GM19035 (cell line): ENCODE data around the gene TRAPPC14.
A peak's percentile ranks its signal among the peaks of the same experiment; 100 is the strongest.

Experiments used
- ATAC-seq: cut with Tn5 transposase; IDR thresholded peaks from one replicate; pipeline ENCODE4 v1.9.1; 2021; ENCODE audit not compliant: unreplicated experiment

Gene TRAPPC14

DNA sequence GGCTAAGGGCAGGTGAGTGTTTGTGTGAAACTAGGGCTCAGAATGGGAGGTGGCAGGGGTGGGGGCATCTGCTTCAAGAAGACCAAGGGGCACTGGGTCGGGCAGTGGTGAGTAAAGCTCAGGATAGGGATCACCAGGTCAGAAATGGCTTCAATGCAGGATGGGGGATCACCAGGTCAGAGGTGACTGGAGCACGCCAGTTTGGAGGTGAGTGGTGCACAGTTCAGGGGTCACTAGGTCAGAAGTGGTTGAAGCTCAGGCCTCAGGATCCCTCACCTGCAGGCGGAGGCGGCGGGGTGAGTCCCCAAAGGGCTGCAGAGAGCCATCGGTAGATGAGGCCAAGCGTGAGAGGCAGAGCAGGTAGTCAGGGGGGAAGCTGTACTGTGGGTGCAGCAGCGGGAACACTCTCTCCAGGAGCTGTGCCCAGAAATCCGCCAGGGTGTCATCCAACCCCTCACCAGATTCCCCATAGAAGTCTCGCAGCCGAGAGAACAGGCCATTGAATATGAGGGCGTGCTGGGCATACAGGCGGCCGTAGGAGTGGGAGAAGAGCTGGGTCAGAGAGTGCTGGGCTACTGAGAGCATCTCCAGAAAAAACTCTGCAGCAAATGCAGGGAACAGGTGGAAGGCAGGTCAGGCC, 16.9 kb upstream of the TRAPPC14 start:
- no peak for ATAC-seq

DNA sequence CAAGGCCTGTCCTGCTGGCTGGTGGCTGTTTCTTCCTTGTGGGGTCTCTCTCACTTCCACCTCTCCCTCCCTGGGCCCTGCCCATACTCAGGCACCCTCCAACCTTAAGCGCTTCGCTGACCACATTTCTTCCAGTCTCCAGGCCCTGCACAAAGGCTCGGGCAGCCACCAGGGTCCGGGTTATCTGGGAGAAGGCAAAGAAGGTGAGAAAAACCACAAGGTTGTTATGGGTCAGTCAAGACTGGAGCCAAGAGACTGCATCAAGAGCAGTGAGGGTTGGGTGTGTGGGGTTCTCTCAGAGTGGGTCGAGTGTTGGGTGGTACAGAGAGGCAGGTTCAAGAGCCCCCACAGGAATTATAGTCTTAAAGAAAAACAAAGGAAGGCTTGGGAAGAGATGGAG, 16.1 kb upstream of the TRAPPC14 start:
- no peak for ATAC-seq

DNA sequence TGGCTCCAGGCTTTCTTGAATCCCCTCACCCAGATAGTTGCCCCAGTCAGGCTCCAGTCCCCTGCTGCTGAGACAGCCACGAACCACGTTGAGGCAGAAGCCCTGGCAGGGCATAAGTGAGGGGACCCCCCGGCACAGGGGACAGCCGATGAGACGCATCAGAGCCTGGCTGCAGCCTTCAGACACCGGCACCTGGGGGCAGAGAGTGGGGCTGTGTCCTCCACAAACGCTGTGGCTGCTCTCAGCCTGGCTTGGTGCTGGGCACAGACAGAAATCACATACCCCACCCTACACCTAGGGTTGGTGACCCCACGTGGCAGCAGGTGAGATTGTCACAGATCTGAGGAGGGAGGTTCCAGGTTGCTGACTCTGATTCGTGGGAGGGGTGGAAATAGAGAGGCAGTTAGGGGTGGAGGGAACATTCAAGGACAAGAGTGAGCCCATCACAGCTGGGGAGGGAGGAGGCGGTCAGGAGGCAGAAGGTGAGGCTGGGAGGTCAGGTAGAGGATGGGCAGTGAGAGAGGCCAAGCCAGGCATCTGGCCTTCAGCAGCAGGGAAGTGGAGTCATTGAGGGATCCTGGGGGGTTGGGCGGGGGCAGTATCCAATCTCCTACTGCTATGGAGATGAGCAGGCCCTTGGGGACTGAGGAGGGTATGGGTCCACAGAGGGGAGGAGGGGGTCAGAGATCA, 15.4 kb upstream of the TRAPPC14 start:
- ATAC-seq, result no peak

DNA sequence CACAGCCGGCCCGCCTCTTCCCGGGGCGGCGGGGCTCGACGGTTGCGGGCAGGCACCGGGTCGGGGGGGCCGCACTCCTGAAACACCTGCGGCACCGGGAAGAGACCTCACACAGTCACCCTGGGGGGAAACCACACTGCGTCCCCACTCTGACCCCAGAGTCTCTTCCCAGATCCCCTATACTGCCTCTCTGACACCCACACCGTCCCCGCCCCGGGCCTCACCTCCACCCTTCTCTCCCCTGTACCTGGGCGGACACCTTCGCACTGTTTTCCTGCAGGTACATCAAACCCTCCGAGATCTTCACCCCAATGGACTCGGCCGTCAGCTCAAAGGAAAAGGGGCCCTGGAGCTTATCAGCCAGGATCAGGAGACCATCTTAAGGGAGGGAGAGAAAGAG, 13.3 kb upstream of the TRAPPC14 start:
- ATAC-seq, result no peak

DNA sequence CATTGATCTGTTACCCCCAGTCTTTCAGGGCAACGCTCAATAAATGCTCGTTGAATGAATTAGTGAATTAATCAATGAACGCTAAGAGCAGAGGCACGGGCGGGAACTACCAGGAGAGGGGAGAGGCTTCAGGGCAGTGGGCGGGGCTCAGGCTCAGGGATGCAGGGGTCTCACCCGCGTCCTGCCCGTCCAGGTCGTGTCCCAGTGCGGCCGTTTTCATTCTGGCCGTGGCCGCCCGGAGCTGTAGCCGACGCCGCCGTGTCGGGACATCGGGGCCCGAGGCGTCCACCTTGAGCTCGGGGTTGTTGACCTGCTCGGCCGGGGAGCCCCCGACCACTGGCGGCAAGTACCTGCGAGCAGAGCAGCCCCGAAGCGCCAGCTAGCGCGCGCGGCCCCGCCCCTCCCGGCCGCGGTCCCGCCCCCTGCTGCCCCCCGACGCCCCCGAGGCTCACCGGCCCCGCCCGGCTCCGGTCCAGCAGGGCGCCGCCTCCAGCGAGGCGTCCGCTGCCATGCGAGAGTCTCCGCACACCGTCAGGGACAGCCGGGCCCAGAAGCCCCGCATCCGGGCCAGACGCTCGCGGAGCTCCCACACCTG, 12.7 kb upstream of the TRAPPC14 start:
- no peak for ATAC-seq

DNA sequence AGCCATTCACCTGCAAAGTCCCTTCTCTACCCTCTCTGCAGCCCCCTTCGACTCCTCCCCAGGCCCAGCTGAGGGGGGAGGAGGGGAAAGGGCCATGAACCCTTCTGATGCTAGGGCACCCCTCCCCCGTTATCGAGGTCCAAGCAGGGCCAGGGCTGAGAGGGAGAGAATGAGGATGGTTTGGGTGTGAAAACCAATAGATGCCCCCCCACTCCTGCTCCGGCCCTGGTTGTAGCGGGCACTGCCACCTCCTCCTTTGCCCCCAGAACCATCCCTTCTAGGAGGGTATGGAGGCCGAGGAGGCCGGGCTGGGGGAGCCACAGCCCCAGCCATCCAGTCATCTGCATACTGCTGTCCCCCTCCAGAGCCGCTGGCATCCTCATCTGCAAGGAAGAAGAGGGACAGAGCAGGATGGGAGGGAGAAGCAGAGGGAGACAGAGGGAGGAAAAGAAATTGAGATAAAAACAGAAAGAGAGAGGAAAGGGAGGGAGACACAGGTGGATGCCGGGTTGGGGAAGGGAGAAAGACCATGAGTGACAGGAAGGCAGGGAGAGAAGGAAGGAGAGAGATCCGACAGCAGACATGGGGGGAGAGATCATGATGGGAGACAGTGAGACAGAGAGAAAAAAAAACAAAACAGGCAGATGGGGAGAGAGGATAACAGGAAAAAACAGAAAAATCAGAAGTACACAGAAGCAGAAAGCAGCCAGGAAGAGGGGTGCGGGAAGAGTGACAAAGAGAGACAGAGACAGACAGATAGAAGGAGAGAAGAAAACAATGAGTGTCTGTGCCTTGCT, 11.8 kb upstream of the TRAPPC14 start:
- ATAC-seq, result no peak

DNA sequence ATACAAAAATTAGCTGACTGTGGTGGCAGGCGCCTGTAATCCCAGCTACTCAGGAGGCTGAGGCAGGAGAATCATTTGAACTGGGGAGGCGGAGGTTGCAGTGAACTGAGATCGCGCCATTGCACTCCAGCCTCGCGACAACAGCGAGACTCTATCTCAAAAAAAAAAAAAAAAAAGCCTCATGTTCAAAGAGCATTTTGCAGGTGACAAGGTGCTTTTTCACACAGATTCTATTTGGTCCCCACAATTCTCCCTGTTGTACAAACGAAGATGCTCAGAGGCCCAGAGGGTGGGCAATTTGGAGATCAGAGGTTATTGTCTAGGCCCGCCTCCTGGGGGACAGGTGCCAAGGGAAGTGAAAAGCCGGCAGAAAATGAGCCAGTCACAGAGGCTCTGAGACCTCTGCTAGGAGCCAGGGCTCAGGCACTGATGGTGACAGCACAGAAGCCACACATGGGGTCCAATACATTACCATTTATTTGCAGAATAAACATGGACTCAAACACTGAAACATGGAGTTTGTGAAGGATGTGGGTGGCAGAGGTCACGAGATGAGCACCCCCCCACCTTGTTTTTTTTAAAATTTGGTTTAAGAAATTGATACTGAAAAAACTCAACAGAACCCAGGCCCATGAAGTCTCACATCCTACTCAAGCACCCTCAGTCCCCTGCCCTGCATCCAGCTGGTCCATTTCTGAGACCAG, 10.8 kb upstream of the TRAPPC14 start:
- no peak for ATAC-seq

DNA sequence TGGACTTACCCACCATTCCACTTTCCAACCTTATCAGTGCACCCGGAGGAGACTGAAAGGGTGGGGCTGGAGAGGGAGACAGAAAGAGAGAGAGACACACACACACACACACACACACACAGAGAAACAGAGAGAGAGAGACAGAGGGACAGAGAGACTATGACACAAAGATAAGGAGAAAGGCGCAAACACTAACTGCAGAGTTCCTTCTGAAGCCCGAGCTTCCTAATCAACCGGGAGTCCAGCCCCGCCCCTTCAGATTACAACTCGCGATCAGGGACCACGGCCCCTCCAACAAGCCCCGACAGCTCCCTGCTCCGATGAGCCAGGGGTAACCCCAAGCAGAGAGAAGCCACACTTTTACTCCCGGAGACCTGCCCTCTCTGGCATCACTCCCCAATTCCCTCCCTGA, 9.4 kb upstream of the TRAPPC14 start:
- ATAC-seq, result no peak

DNA sequence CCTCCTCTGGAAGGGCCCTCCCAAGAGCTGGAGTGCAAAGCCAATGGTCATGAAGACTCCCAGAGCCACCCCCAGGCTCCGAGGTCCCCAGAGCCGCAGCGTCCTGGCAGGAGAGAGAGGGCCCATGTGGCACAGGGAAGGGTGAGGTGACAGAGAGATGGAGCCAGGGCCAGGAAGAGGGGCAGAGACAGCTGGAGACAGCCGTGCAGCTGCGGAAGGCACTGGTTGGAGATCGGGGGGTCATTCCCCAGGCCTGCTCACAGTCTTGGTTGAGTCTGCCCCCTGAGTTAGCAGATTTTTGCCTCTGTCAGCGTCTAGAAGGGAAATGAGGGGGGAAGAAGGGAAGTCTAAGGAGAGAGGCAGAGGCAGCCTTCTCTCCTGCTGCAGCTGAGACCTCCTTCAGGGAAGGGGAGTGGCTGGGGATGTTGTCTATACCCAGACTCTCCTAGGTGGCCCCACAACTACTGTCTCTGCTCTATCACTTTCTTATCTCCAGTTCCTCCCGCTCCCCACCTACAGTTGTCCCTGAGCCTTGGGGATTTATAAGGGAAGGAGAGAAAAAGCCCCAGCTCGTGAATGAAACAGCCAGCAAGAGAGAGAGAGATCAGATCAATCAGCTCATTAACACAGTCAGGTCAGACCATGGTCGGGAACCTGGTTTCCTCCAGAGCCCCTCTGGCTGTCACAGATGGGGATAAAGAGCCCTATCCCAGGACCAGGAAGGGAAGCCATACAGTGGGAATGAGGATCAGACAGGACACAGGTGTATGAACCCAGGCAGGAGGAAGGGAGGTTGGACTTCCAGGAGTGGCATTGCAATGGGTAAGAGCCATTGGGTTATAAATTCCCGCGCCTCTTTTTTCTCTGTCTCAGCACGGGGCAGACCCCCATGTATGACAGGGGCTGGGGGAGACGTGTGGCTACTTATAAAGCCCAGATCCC, 8.7 kb upstream of the TRAPPC14 start:
- no peak for ATAC-seq

DNA sequence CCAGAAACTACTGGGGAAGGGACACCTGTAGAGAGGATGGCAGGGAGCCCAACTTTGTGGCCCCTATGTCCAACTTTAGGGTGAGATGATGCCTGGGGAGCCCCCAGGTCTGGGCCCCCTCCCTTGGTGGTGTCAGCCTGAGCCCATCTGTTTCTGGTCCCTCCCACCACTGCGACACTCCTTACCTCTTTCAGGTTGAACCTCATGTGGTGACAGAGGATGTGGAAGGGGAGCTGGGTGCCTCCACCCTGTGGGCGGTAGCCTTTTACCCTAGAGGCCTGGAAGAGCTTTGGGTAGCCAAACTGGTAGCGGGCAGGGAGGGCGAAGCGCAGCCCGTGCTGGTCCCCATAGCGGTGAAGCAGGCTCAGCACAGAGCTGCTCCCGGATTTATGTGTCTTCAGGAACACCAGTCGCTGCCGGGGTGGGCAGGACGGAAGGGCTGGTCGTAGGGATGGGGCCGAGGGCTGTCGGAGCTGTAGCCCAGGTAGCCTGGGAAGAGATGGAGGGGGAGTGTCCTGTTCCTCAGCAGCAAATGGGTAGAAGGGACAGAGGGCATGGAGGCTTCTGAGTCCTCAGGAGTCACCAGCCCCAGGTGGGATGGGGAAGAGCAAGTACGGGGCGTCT, 7.9 kb upstream of the TRAPPC14 start:
- ATAC-seq, result no peak

DNA sequence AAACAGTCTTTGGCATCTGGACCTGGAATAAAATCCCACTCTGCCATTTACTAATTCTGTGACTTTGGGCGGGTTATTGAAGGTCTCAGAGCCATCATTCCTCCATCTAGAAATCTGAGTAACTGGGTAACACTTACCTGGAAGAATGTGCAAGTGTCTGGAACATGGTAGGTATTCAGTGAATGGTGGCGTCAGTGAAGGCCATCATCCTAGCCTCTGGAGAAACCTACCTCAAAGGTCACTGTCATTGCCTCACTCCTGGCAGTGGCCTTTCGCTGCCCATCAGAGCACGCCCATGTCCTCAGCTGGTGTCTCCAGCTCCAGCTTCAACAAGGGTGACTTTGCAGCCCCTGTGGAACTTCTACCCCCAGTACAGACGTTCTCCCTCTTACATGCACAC, 5.3 kb upstream of the TRAPPC14 start:
- no peak for ATAC-seq

DNA sequence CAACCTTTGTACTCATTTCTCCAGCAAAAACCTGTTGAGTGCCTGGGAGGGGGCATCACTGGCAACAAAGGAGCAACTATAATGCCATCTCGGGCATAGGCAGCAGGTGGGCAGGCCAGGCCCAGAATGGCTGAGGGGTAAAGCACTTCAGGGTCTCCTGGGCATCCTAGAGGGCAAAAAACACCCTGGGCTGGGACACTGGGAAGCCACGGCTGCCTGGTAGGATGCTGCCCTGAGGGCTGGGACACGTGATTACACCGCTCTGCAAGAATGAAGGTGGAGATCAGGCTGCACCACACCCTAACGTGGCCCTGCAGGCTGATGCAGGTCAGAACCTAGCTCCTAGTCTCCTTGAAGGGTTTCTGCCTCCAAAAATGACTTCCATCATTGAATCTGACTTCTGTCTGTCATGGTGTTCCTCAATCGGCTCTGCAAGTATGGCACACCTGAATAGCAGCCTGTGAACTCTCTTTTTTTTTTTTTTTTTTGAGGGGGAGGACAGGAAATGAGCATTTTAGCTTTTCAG, 4.5 kb upstream of the TRAPPC14 start:
- no peak for ATAC-seq

DNA sequence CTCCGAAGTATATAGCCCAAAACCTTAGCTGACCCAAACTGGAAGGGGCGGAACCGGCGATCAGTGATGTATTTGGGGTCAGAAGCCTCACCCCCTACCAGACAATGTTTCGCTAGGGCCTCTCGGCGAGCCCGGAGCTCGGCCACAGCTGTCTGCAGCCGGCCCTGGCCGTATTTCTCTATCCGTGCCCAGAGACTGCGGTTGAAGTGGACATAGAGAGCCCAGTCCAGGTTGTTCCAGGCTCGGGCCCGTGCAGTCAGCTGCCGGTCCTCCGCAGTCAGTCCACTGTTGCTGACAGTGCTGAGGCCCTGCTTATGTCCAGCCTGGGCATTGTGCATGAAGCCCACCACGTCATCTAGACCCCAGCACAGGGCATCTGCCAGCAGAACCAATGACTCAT, 1.5 kb upstream of the TRAPPC14 start:
- ATAC-seq, result no peak

DNA sequence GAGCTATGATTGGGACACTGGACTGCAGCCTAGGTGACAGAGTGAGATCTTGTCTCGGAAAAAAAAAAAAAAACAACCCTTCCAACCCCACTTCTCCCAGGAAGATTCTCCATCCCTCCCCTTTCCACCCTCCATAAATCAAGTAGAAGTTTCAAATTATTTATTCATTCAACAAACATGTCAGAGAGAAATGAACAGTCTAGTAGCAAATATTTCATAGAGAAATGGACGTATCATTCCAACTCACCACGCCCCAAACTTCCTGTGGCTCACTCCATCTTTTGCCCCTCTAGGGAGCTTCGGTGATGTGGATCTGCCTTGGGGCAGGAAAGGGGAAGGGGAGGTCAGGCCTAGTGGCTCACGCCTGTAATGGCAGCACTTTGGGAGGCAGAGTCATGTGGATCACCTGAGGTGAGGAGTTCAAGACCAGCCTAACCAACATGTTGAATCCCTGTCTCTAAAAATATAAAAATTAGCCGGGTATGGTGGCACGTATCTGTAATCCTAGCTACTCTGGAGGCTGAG, 638 bp upstream of the TRAPPC14 start:
- no peak for ATAC-seq

DNA sequence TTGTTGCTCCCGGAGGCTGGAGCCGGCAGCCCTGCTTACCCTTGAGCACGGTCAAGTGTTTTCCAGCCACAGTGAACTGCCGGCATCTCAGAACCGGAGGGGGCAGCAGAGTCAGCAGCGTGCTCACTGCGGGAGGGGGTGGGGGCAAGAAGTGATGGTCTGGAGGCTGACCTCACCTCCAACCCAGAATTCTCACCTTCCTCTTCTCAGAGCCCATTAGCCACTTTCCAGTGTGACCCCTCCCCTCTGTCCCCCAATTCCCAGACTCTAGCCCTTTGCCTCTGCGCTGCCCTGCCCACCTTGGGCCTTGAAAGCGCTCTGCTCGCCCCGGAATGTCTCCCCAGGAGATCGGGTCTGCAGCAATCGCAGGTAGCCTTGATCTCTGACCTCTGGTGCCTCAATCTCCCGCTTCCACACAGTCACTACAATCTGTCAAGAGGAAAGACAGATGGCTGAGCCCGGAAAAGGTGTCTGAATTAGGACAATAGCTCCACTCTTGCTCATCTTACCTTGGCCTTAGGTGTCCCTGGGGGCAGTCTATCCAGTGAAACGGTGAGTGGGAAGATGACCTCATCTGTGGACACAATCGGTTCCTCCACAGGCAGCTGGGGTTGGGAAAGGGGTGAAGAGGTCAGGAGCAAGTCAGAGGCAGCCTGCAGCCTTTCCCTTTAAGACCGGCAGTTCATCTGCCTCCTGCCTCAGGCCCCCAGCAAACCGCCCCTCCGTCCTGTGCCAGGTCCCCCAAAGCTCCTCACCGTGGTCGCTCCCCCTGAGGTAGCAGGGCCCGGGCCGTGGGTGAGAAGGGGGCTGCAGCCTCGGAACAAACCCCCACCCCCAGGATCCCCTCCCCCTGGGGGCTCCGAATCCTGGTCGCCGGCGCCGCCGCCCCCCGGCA, 942 bp downstream of the TRAPPC14 start:
- ATAC-seq, result peak; percentile 4

DNA sequence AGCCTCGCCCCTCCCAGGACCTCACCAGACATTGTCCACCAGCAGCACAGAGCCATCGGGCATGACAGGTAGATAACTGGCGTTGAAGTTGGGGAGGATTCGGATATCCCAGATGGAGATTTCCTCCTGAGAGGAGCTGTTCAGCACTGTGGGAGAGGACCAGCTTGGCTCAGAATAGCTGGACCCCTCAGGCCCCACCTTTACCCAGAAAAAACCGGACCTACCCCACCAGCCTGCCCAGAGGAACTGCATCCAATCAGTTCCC, 1.5 kb downstream of the TRAPPC14 start:
- ATAC-seq, result no peak

DNA sequence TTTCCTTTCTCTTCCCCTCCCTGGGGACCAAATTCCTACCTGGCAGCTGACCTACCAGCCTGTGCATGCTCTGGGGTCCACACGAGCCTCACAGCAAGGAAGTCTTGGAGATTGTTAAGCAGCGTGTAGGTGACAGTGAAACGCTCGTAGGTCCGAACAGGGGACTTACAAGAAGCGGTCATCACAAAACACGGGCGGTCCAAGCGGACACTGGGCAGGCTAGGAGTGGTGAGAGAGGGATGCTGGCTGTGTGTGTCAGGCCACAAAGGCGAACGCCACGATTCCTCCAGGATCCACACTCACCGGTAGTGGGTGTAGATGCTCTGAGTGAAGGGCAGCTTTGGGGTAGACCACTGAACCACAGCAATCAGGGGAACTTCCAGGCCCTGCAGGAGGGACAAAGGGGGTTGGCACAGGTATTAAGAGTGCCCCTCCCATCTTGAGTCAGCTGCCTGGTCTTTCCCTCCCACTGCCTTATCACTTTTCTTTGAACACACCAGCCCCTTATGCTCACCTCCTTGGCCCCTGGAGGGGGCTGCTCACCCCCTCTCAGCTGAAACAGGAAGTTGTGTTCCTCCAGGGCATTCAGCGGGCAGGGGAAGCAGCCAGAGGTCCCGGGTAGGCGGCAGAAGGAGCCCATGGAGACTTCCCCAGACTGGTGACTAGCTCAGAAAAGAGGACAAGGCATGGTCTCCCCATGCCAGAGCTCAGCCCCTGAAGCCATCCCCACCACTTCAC, 2.0 kb downstream of the TRAPPC14 start:
- ATAC-seq, result no peak
